AG09309 (cell line): ENCODE results near the gene GRID1.

Experiments
- DNase-seq: peaks from one replicate; pipeline ENCODE4 v3.0.0-alpha.2; 2010; ENCODE audit warnings: low read depth
- H3K4me3 ChIP-seq: 2 replicates; pipeline ENCODE4 v1.5.1; 2011; ENCODE audit warnings: mild to moderate bottlenecking, low read depth, low read length, moderate library complexity; ENCODE audit not compliant: control insufficient read depth
- CTCF ChIP-seq: IDR thresholded peaks from 2 replicates; pipeline ENCODE4 v1.5.1; 2011; ENCODE audit warnings: mild to moderate bottlenecking, low read depth, low read length, inconsistent platforms; ENCODE audit not compliant: insufficient read depth, control insufficient read depth; ENCODE audit errors: missing control alignments

The GRID1 gene

GRCh38 chr10:86361156-86362128, 5.2 kb downstream of the GRID1 start:
- no peak overlapping the region for H3K4me3 ChIP-seq
- TF ChIP-seq CTCF, result no peak
- no peak for DNase-seq

GRCh38 chr10:86360657-86361056, 5.9 kb downstream of the GRID1 start:
- TF ChIP-seq CTCF, result no peak
- no peak for DNase-seq
- no peak overlapping the region for H3K4me3 ChIP-seq

- no peak for TF ChIP-seq CTCF
- DNase-seq, result no peak
- no peak overlapping the region for H3K4me3 ChIP-seq
These were observed 6.6 kb downstream of the GRID1 start for GRCh38 chr10:86359954-86360353.

- TF ChIP-seq CTCF, result no peak
- DNase-seq, result no peak
- no peak overlapping the region for H3K4me3 ChIP-seq
These were observed 7.5 kb downstream of the GRID1 start for GRCh38 chr10:86359111-86359510.

GRCh38 chr10:86357676-86358075, 8.9 kb downstream of the GRID1 start:
- no peak for TF ChIP-seq CTCF
- no peak for DNase-seq
- no peak overlapping the region for H3K4me3 ChIP-seq

GRCh38 chr10:86357041-86357440, 9.6 kb downstream of the GRID1 start:
- no peak overlapping the region for H3K4me3 ChIP-seq
- DNase-seq, result no peak
- TF ChIP-seq CTCF, result no peak

- H3K4me3 ChIP-seq, result no peak overlapping the region
- TF ChIP-seq CTCF, result no peak
- DNase-seq, result no peak
These were observed 10.3 kb downstream of the GRID1 start for GRCh38 chr10:86356296-86356695.
